IMR-90 (cell line): ENCODE results near the gene POLR1E.
A peak's percentile ranks its signal among the peaks of the same experiment; 100 is the strongest.

Experiments used
- BHLHE40 ChIP-seq: fragments of 150-350 bp; IDR thresholded peaks from 2 replicates; pipeline ENCODE4 v1.6.1; 2016; ENCODE audit warnings: mild to moderate bottlenecking, low read depth, low read length
- CTCF ChIP-seq: conservative IDR thresholded peaks from 2 replicates; pipeline ENCODE4 v1.5.1; 2012; ENCODE audit warnings: mild to moderate bottlenecking, low read depth, low read length, improper control_type of control experiment
- FOS ChIP-seq: fragments of 150-350 bp; IDR thresholded peaks from 2 replicates; pipeline ENCODE4 v1.6.1; 2016; ENCODE audit warnings: low read depth, low read length
- MAFK ChIP-seq: IDR thresholded peaks from 2 replicates; pipeline ENCODE4 v1.6.1; 2012; ENCODE audit warnings: low read depth, low read length, improper control_type of control experiment
- POLR2A ChIP-seq: IDR thresholded peaks from 2 replicates; pipeline ENCODE4 v1.6.1; 2012; ENCODE audit warnings: mild to moderate bottlenecking, low read depth, low read length
- RAD21 ChIP-seq: IDR thresholded peaks from 2 replicates; pipeline ENCODE4 v1.6.1; 2012; ENCODE audit warnings: low read length, improper control_type of control experiment
- USF2 ChIP-seq: fragments of 150-350 bp; IDR thresholded peaks from 2 replicates; pipeline ENCODE4 v1.6.1; 2017; ENCODE audit warnings: mild to moderate bottlenecking, antibody characterized with exemption, low read length, low read depth

GRCh38 chr9:37485389-37486255 is at the start of gene POLR1E:
- TF ChIP-seq CTCF (no peak), FOS (no peak), POLR2A (peak; percentile 95), USF2 (peak; percentile 79), MAFK (no peak), RAD21 (no peak), BHLHE40 (peak; percentile 40; the same call in 1 of the 2 replicates)
